Measurements from ENCODE around the gene UBTD1. TPM values are rescaled to one million over a fixed set of nuclear protein-coding genes. Genes with fewer than 3 reads are reported as not detected.

UBTD1 gene
- total and polyA plus RNA-seq, 7 donors = 16.0 to 59.2 (median 39.2) TPM

DNA sequence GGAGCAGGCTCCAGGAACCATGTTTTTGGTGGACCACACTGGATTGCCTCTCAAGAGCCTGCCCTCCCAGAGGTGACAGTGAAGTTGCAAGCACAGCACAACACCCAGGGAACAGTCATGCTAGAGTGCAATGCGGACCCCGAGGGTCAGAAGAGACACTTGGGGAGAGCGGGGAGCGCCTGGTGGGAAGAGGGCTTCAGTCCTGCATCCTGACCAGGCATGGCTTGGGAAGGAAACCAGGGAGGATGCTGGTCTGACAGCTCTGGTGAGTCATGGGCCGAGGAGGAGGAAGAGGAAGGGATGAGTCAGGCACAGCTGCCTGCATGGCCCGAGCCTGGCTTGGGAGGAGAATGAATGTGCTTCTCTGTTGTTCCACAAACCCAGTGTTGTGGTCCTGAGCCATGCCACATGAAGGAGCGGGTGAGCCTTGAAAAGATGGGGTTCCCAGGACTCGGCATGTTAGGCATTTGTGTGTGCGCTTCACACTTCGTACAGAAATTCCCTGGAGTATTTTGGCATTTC, 44.4 kb downstream of the UBTD1 start:
- intact Hi-C loops (cut with DNase I) = loop anchor here in 1 of 2 donors (5.0 kb wide), 1 partner anchor 41 kb away; no protein-coding TSS in a partner anchor
- Histone ChIP-seq H3K27me3 (ENCODE audit: insufficient read depth in 3 of 3, low read length in 2 of 3) (no peaks in the 10 kb centered on the region), H3K36me3 (ENCODE audit: insufficient read depth in 1 of 2, low read depth in 1 of 2) (no peaks in the 10 kb centered on the region), H3K4me1 (peaks cover 62% of the 10 kb centered on the region), H3K9me3 (no peaks in the 10 kb centered on the region), H3K4me3 (no peak overlapping the region), H3K27ac (peak overlapping the region; percentile 93)
- DNase-seq (peak; percentile 87 to 89), ATAC-seq (peak; percentile 89 to 94 (median 89))
- 35 to 37% (median 36%) methylated on average over 10 of the region's 10 CpGs for WGBS, 3 donors
- TF ChIP-seq, protein P1, sequence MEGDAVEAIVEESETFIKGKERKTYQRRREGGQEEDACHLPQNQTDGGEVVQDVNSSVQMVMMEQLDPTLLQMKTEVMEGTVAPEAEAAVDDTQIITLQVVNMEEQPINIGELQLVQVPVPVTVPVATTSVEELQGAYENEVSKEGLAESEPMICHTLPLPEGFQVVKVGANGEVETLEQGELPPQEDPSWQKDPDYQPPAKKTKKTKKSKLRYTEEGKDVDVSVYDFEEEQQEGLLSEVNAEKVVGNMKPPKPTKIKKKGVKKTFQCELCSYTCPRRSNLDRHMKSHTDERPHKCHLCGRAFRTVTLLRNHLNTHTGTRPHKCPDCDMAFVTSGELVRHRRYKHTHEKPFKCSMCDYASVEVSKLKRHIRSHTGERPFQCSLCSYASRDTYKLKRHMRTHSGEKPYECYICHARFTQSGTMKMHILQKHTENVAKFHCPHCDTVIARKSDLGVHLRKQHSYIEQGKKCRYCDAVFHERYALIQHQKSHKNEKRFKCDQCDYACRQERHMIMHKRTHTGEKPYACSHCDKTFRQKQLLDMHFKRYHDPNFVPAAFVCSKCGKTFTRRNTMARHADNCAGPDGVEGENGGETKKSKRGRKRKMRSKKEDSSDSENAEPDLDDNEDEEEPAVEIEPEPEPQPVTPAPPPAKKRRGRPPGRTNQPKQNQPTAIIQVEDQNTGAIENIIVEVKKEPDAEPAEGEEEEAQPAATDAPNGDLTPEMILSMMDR (IDR thresholded peaks at IDR 0.05) = no peak

DNA sequence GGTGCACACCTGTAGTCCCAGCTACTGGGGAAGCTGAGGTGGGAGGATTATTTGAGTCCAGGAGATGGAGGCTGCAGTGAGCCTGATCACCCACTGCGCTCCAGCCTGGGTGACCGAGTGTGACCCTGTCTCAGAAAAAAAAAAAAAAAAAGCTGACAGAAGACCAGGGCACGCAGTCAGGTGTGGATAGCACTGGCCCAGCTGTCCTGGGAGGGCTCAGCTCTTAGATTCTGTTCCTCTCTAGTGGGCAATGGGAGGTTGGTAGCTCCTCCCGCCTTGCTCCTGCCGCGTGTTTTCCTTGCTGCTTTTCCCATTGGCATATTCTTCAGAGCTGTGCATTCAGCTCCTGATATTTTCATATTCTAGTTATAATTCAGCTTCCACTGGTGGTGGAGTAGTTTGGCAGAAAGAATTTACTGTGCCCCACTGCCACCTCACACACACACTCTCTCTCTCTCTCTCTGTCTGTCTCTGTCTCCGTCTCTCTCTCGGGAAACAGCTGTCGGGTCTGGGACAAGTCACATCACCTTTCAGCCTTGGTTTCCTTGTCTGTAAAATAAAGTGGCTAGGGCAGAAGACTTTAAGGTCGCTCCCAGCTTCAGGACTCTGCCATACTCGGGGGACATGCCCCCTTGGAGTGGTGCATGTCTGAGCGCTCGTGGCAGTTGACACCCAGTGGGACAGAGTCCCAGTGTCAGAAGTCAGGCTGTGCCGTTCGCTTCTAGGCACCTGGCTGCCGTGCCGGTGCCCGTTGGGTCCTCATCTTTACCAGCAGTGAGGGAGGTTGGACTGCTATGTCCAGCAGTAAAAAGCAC, 47.9 kb downstream of the UBTD1 start:
- Histone ChIP-seq H3K27ac (peak overlapping the region; percentile 56), H3K4me3 (peak overlapping the region; percentile 9), H3K27me3 (ENCODE audit: insufficient read depth in 3 of 3, low read length in 2 of 3) (no peaks in the 10 kb centered on the region), H3K9me3 (no peaks in the 10 kb centered on the region), H3K36me3 (ENCODE audit: insufficient read depth in 1 of 2, low read depth in 1 of 2) (no peaks in the 10 kb centered on the region), H3K4me1 (peaks cover 72% of the 10 kb centered on the region)
- intact Hi-C loops (cut with DNase I) = no loop called here
- DNase-seq = no peak
- TF ChIP-seq, protein P1 (IDR thresholded peaks at IDR 0.05) = no peak
- peak in 1 of 4 donors; percentile 10 for ATAC-seq
- 30 to 49% (median 31%) methylated on average over 18 of the region's 18 CpGs for WGBS, 3 donors

DNA sequence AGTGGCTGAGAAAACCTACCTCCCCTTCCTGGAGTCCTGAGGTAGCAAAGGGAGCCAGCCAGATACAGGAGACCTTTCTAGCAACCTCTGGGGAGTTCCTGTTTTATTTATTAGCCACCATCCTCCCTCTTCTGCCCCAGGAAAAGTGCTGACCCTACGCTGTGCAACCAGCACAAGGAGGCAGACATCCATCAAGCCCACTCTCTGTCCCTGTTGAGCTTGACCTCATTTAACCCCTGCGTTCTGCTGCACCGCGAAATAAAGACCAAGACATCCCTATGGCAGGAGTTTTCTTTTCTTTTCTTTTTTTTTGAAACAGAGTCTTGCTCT, 48.5 kb downstream of the UBTD1 start:
- peak overlapping the region; percentile 9 for H3K4me3 ChIP-seq
- peak overlapping the region; percentile 56 for H3K27ac ChIP-seq
- WGBS, 3 donors = 33 to 52% (median 35%) methylated on average over 4 of the region's 4 CpGs
- no peaks in the 10 kb centered on the region for H3K36me3 ChIP-seq (ENCODE audit: insufficient read depth in 1 of 2, low read depth in 1 of 2)
- H3K27me3 ChIP-seq (ENCODE audit: insufficient read depth in 3 of 3, low read length in 2 of 3) = no peaks in the 10 kb centered on the region
- no peak for ATAC-seq
- intact Hi-C loops (cut with DNase I) = no loop called here
- H3K9me3 ChIP-seq = no peaks in the 10 kb centered on the region
- TF ChIP-seq, protein P1 (IDR thresholded peaks at IDR 0.05) = no peak
- H3K4me1 ChIP-seq = peaks cover 68% of the 10 kb centered on the region
- DNase-seq = no peak

DNA sequence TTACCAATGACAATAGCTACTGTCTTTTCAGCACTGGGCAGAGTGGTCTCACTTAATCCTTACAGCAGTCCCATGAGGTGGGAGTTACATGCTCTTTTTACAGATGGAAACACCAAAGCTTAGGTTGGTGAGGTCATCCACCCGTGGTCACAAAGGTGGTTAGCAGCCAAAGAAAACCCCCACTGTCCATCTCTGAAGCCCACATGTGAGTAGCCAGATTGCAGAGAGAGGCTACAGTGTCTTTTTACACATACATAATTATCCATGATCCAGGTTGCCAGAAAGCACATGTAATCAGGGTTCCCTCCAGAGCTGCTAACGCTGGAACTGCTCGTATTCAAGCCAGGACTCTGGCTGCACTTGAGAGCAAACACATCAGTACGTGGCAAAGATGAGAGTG, 49.2 kb downstream of the UBTD1 start:
- 28 to 51% (median 40%) methylated on average over 4 of the region's 4 CpGs for WGBS, 3 donors
- TF ChIP-seq, protein P1 (IDR thresholded peaks at IDR 0.05) = no peak
- Histone ChIP-seq H3K36me3 (ENCODE audit: insufficient read depth in 1 of 2, low read depth in 1 of 2) (no peaks in the 10 kb centered on the region), H3K4me3 (no peak overlapping the region), H3K4me1 (peaks cover 65% of the 10 kb centered on the region), H3K27me3 (ENCODE audit: insufficient read depth in 3 of 3, low read length in 2 of 3) (no peaks in the 10 kb centered on the region), H3K27ac (no peak overlapping the region), H3K9me3 (no peaks in the 10 kb centered on the region)
- ATAC-seq (no peak), DNase-seq (peak in 1 of 2 donors; percentile 2)
- intact Hi-C loops (cut with DNase I) = no loop called here

All from psoas muscle (tissue), 8 donors.